DMS153 (cell line): ENCODE results near the gene PHC1.
A peak's percentile ranks its signal among the peaks of the same experiment; 100 is the strongest.
"Not testable (repeated sequence)": the region's sequence is repeated elsewhere in the genome, so short reads cannot be mapped to it uniquely, and the experiment has no call there.

Experiments used
- DNase-seq: peaks from one replicate; lab custom pipeline; 2025; lab: John Stamatoyannopoulos, UW

PHC1 gene

DNA sequence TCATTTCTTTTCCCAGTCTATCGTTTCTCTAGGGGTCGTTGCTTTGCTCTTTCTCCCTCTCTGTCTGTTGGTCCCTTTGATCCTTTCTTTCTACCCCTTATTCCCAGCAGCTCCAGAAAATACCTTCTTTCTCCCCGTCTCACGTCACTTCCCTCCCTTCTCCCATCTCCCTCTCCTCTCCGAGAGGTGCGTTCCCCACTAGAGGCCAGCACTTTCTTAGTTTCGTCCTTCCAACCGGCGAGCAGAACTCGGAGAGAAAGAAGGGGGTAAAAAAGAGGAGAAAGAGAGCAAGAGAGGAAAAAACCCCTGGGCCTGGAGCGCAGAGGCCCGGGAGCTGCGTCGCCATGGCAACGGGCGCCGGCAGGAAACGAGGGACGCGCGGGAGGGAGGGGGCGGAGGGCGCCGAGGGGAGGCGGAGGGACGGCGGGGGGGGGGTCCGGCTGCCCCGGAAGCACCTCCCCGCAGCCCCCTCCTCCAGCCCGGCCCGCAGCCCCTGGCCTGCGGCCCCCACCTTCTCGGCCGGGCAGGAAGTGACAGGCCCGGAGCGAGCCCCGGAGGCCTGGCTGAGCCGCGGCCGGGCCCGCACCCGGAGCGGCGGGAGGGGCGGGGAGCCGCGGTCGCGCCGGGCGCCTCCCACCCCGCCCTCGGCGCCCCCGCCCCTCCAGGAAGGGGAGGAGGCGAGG is at the start of gene PHC1:
TSS of gene PHC1 (plus strand) at position 477 of the 683 bp plus-strand sequence. CDS start 3,169 bp downstream, outside the sequence.
- DNase-seq, result peak; percentile 55

DNA sequence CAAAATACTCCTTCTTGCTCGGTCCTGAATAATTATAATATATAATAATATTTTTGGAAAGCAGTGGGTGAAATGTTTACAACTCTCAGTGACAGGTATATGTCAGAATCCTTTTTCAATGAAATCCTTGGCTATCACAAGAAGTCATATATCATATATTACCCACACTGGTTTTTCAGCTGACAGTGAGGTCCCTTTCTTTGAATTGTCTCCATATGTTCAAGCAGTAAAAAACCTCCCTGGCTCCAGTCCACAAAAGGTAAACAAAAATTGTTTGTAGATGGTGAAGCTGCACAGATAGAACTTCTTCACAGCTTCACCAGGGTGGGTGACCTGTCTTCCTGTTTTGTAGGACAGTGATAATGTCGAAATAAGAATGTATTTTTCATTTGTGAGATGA is 47.9 kb upstream of the PHC1 start:
- no peak for DNase-seq

DNA sequence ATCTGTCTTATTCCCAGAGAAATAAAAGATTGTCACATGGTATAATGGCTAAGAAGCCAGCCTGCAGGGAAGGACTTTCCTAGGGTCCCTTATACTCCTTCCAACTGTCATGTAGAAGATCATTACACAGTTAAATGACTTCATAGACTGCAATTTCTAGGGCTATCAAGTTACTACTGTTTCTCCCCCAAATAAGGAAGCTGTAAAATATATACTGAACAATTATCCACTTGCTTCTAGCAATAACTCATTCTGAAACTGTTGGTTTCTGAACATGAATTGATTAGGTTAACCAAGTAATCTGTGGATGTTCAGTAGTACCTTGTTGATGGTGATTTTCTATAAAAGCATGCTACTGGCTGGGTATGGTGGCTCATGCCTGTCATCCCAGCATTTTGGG is 47.3 kb upstream of the PHC1 start:
- no peak for DNase-seq

GRCh38 chr12:8867786-8868185 is 46.5 kb upstream of the PHC1 start:
- no peak for DNase-seq

GRCh38 chr12:8870586-8870985 is 43.7 kb upstream of the PHC1 start:
- DNase-seq, result no peak

GRCh38 chr12:8871068-8871467 is 43.2 kb upstream of the PHC1 start:
- DNase-seq, result no peak

DNA sequence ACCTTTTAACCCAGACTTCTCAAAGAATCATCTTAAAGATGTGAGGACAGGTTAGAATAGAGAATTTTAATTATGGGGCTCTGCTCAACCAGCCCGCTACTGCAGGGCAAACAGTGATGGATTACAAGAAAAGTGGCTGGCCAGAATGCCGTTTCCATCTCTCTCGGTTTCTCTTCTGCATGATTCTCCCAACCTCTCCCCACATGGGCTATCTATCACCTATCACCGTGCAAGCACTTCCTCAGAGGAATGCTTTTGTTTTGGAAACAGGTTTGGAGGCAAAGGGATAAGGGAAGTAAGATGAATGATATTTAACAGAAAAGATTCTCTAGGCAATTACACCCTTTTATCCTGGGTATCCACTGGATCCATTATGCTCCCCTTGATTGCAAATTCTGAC is 37.4 kb upstream of the PHC1 start:
- no peak for DNase-seq

GRCh38 chr12:8886502-8887284 is 27.6 kb upstream of the PHC1 start:
- no peak for DNase-seq

DNA sequence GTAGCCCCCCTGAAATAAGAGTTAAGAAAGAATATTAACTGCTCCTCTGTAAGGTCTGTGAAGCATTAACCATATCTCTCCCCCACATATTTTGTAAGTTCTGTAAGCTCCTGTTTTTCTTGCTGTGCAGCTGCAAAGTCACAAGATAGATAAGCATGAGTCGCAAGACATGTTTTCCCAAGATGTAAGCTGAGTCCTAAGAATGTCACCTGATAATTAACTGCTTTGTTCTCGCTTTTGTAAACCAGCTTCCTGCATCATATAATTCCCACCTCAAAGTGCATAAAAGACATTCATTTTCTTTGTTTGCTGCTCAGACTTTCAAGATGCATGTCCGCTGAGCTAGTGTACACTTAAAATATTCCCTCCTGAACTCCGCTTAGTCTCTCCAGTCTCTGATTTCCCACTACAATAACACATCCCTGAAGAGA is 27.0 kb upstream of the PHC1 start:
- DNase-seq, result no peak

GRCh38 chr12:8890313-8891085 is 23.8 kb upstream of the PHC1 start:
- DNase-seq, result peak; percentile 1

DNA sequence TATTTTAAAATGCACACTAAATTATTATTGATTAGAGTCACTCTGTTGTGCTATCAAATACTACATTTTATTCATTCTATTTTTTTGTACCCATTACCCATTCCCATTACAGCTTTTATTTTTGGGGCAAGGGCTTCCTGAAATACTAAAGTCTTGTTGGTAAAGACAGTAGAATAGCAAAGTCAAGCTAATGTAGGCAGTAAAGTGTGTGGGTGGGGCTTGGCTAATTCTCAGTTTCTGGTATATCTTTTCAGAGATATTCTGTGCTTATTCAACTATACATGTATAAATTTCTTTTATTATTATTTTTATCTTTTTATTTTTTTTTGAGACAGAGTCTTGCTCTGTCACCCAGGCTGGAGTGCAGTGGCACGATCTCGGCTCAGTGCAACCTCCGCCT is 22.3 kb upstream of the PHC1 start:
- DNase-seq, result no peak

DNA sequence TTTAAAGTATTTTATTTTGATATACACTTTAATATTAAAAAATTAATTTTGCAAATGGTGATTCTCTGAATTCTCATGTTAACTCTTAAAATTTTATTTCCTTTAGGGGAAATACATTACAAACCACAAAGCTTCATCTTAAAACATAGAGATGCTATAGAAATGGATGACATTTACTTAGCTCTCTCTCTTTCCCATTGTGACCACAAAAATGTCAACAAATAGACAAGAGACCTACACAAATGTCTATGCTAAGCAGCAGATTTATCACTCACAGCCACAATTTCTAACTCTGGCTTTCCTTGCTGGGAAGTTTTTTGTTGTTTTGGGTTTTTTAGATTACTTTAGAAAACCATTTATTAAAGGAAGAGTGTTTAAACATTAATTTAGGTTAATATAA is 19.9 kb upstream of the PHC1 start:
- DNase-seq, result no peak

DNA sequence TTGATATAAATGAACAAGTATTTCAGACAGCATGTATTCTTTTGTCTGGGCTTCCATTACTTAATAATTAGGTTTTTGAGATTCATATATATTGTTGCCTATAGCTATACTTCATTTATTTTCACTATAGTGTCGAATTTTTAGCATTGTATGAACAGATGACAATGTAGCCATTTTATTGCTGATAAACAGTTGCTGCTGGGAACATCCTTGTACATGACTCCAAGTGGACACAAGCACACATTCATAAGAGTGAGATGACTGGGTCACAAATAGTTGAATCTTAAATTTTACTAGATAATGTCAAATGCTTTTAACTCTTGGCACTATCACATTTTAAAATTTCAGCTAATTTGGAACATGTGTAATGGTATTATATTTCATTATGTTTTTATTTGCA is 19.3 kb upstream of the PHC1 start:
- DNase-seq, result no peak

DNA sequence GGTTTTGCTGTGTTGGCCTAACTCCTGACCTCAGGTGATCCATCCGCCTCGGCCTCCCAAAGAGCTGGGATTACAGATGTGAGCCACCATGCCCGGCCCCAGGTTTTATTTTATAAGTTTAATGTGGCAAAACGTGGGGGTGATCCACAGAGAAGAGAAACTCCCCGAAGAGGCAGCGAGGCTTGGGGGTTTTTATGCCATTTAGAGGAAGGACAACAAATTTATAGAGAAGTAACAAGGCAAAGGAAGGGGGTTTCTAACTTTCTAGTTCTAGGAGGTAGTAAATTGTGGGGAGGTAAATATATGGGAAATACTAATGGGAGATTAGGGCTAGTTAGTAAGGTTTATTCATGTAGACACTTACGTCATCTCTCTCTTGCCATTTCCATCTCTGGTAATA is 17.2 kb upstream of the PHC1 start:
- DNase-seq, result no peak

- DNase-seq, result no peak
Measured at GRCh38 chr12:8899830-8900229, 14.5 kb upstream of the PHC1 start.

DNA sequence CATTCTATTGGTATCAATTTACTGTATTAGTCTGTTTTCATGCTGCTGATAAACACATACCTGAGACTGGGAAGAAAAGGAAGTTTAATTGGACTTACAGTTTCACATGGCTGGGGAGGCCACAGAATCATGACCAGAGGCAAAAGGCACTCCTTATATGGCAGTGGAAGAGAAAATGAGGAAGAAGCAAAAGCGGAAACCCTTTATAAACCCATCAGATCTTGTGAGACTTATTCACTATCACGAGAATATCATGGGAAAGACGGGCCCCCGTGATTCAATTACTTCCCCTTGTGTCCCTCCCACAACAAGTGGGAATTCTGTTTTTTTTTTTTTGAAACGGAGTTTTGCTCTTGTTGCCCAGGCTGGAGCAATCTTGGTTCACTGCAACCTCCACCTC is 11.6 kb upstream of the PHC1 start:
- not testable (repeated sequence) for DNase-seq

- DNase-seq, result no peak
Measured at GRCh38 chr12:8903646-8904045, 10.7 kb upstream of the PHC1 start.

- no peak for DNase-seq
Measured at GRCh38 chr12:8904665-8905064, 9.6 kb upstream of the PHC1 start.

GRCh38 chr12:8905546-8905945 is 8.8 kb upstream of the PHC1 start:
- no peak for DNase-seq

DNA sequence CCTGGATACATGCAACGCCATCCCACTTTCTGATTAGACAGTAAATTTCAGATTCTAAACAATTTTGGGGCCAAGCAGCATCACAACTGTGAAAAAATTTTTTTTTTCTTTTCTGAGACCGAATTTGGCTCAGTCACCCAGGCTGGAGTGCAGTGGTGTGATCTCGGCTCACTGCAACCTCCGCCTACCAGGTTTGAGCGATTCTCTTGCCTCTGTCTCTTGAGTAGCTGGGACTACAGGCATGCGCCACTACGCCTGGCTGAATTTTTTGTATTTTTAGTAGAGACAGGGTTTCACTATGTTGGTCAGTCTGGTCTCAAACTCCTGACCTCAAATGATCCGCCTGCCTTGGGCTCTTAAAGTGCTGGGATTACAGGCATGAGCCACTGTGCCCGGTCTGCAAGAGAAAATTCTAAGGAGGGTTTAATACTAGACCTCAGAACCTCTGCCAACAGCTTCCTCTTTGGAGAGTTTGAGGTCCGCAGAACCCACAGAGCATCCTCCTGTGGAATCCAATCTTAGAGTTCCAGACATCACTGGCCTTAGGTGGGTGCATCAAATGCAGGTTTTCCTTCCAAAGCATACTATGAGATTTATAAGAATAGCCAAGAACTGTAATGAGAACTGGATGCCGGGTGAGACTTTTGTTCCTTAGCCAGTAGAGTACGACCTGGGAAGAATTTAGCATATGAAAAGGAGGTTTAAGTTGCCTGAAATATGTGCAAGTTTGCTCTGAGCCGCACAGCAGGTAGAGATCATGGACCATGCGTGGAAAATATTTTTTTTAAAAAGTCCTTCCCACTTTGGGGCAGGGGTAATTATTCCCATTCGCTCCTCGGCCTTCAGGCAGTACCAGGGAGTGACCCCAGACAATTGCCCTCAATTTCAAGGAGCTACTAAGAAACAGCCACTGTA is 7.8 kb upstream of the PHC1 start:
- DNase-seq, result no peak

DNA sequence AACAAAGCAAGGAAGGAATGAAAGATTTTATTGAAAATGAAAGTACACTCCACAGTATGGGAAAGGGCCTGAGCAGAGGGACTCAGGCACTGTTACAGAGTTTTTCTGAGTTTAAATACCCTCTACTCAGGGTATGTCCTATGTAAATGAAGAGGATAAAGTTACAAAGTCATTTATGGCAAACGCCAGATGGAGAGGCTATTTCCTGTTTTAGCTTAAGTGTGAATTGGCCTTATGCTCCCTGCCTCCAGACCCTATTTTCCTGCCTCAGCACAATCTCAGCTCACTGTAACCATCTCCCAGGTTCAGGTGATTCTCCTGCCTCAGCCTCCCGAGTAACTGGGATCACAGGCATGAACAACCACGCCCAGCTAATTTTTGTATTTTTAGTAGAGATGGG is 6.8 kb upstream of the PHC1 start:
- DNase-seq, result no peak

GRCh38 chr12:8909752-8910151 is 4.6 kb upstream of the PHC1 start:
- DNase-seq, result no peak
